GM18868 (cell line): ENCODE results near the gene EXOC6B.

ENCODE experiments used
- ATAC-seq: cut with Tn5 transposase; IDR thresholded peaks from one replicate; pipeline ENCODE4 v1.9.1; 2021; ENCODE audit warnings: mild to moderate bottlenecking, moderate library complexity; ENCODE audit not compliant: unreplicated experiment

The EXOC6B gene

DNA sequence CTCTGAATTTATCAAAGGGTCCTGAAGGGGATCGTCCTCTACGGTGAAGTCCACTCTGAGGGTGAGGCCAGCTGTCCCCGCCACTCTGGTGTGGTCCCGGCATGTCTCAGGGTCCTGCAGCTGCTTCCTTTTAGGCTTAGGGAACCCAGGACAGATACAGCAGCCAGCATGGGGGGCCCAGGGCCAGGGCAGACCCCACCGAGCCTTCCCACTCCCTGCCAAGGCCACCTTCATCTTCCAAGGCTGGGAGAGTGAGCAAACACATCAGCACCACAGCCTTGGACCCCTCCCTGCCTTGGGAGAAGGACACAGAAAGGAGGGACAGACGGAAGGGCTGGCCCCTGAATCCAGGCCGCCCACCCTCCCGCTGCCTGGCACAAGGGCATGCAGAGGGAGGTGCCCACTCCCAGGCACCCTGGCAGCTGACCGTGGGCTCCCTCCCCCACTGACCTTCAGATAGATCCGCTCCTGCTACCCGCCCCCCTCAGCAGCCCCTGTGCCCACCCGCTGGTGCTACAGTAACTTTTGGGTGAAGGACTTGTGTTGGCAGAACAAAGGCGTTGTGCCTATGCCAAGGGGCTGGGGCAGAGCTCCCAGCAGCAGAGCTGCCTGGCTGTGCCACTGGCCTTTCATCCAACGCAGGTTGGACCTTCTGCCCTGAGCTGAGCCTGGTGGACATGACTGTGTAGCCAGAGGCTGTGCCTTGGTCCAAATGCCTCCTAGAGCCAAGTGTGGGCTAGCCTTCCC is 685.8 kb downstream of the EXOC6B start:
- ATAC-seq, result no peak

DNA sequence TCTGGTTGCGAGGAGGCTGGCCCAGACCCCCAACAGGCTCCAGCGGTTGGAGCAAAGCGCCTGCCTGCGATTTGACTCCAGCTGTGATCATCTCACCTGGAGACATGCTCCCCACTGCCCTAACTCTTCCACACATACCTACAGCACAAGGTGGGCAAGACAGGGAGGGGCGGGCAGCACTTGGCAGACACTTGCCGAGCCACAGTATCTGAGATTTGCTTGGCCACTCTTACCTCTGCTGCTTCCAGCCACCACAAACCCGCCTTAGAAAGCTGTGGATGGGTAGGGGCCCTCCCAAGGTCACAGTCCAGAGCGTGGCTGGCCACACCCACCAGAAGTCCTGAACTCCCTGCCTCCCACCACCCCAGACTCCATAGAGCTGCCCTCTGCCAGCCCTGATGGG is 686.4 kb downstream of the EXOC6B start:
- no peak for ATAC-seq

- ATAC-seq, result no peak
Measured at GRCh38 chr2:72138921-72139381, 686.9 kb downstream of the EXOC6B start.

DNA sequence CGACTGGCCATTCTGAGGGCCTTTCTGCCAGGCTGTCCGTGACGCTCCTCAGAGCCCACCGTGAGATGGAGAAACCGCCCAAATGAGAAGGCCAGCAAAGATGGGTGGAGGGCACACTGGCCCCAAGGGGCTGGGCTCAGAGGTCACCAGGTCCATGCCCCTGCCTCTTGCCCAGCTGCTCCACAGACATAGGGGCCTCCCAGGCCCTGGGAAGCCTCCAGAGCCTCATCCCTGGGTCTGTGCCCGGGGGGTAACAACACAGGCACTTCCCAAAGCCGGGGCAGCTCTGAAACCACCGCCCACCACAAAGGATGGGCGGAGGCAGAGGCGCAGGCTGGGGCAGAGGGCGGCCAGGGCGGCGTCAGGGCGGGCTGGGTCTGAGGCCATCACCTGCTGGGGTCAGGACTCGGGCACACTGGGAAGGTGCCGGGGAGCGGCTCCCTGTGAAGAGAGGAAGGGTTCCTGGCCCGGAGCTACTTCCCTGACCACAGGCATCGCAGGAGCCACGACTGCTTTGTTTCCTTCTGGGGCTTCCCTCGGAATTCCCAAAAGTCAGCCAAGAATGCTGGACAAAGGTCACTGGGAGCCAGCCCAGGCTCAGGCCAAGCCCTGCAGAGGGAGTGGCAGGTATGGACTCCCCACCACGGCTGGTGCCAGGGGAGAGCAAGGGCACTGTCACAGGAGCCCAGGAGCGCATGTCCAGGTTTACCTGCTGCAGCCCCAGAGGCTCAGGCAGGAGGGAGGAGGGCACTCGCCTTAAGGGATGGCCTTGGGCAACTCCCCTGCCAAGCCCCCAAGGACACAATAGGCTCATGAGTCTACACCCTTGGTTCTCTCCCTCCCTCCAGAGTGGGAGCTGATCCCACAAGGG is 687.6 kb downstream of the EXOC6B start:
- ATAC-seq, result no peak

GRCh38 chr2:72137498-72138010 is 688.3 kb downstream of the EXOC6B start:
- peak; percentile 92 for ATAC-seq

DNA sequence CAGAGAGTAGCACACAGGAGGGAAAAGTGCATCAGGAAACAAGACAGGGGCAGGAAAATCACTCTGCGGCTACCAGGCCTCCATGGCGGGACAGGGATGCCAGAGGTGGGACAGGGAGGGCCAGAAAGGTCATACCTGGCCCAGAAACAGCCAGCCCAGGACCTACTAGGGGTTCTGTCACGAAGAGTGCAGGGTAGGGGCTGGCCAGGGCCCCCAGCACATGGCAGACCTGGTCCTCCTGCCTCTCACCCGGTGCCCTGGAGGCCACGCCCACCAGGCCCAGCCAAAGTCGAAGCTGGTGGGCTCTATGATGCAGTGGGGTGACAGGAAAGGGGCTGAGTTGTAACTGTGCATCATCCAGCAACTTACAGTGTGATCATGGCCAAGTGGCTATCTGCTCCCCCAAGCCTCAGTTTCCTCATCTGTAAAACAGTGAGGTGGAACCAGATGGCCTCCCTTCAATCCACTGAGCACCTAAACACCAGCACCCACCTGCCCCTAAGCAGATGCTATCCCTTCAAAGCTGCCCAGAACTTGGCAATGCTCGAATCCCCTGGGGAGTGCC is 688.8 kb downstream of the EXOC6B start:
- ATAC-seq, result peak; percentile 20

GRCh38 chr2:72136331-72136730 is 689.5 kb downstream of the EXOC6B start:
- ATAC-seq, result no peak

DNA sequence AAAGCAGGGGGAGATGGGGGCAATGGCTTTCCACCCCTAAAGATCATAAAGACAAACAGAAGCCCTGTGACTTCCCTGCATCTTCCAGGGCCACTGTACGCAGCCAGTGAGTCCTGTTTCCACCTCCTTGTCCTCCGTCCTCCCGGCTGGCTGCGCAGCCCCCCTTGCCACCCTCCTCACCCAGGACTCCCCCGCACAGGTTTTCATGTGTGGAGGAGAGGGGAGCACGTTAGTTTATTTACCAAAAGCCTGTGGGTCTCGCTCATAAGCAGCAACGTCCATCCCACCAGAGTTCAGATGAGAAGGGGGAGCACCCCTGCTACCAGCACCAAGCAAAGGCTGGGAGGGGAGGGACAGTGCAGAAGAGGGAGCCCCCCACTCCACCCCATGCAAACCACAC is 689.9 kb downstream of the EXOC6B start:
- no peak for ATAC-seq

DNA sequence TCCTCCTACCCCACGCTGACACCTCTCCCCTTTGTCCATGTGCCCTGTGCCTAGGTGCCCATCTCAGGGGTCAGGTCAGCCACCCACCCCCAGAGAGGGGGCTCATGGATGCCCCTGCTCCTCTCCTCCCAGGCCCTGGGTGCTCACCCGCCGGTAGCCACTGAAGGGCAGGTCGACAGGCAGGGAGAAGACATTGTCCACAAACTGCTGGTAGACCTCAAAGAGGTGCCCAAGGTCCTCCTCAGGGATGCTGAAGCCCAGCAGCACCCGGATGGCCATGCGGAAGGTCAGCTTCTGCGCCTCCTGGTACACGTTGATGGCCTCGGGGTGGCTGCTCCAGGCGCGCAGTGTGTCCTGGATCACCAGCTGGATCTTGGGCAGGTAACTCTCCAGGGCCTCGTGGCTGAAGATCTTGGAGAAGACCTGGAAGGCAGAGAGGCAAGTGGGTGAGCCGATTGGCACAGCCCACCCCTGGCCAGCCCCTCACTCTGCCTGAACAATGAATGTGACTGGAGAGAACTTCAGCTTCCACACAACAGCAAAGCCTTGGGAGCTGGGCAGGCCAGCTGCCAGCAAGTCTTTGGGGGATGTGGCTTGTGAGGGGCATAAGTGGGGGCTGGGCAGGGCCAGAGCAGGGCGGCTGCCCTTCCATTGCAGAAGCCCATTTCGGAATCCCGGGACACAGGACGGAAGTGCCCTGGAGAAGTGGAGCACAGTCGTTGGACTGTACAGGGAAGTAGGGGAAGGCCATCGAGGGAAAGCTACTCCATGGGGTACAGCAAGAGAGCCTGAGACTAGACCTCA is 690.6 kb downstream of the EXOC6B start:
- ATAC-seq, result no peak

GRCh38 chr2:72134408-72134996 is 691.3 kb downstream of the EXOC6B start:
- ATAC-seq, result no peak

GRCh38 chr2:72133721-72134407 is 692.0 kb downstream of the EXOC6B start:
- ATAC-seq, result no peak

- no peak for ATAC-seq
Measured at GRCh38 chr2:72132981-72133720, 692.7 kb downstream of the EXOC6B start.

DNA sequence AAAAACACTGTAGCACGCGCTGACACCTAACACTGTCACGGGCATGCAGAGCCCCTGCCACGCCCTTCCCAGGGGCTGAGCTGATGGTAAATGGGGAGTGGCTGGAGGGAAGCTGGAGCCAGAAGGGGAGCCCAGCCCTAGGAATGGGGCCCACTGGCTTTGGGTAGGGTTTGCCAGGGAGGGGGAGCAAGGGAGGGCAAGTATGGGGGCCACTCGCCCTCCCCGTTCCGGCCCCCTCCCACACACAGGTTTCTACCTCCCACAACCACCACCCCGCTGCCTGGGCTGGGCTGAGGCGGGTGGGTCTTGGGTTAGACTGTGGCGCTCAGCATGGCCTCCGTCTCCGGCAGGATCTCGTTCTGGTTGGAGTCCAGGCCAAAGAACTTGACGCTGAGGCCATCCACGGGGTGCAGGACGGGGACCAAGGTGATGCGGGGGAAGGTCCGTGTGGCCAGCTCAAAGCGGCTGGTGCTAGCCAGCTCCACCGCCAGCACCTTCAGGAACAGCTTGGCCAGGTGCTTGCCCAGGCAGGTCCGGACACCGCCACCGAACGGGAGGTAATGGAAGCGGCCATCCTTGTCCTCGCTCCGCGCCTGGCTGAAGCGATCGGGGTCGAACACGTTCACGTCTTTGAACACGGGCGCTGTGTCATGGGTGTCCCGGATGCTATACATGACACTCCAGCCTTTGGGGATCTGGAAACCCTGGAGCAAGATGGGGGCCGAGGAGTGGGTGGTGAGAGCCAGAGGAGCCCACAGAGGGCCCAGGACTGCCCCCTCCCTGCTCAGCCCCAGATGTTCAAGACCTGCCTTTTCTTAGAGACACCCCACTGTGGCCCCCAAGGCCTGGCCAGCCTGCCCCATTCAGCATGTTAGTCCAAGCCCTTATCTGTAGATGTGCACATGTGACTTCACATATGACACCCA is 693.7 kb downstream of the EXOC6B start:
- no peak for ATAC-seq

DNA sequence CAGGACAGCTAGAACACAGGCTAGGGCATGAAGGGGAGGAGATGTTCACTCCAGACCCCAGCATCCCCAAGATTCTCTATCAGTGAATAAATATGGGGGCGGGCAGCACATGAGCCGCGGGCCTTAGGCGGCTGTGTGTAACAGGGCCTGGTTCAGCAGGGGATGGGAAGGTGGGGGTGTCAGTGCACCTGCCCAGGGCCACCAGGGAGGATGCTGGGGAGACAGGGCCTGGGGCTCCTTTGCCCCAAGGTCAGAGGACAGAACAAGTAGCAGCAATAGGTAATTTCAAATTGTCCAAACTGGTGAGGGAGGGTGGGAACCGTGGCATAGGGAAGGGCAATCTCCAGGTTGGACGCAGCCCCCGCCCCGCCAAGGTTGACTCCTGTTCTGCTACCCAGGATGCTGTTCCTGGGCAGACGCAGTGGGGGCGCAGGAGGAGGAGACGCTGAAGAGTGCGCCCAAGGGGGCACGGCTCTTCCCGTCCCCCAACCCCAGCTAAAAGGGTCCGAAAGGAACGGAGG is 694.4 kb downstream of the EXOC6B start:
- no peak for ATAC-seq

- ATAC-seq, result no peak
Measured at GRCh38 chr2:72130659-72131360, 695.0 kb downstream of the EXOC6B start.

- no peak for ATAC-seq
Measured at GRCh38 chr2:72129681-72130340, 696.0 kb downstream of the EXOC6B start.

GRCh38 chr2:72128843-72129227 is 697.0 kb downstream of the EXOC6B start:
- ATAC-seq, result no peak
